Measurements from ENCODE around the gene BNIP3.

The BNIP3 gene

GRCh38 chr10:131933696-131934086 is 48.0 kb downstream of the BNIP3 start:
- TF ChIP-seq CTCF (IDR thresholded peaks at IDR 0.05; ENCODE audit: extremely low read depth, insufficient read depth, missing control alignments): no peak
- no peak for DNase-seq (ENCODE audit: low spot score)
- in situ Hi-C loops (cut with MboI; ENCODE audit: low pct_unique_long_range_greater_than_20kb, low sequenced_read_pairs, unreplicated experiment): no loop called here

GRCh38 chr10:131933016-131933695 is 48.6 kb downstream of the BNIP3 start:
- TF ChIP-seq CTCF (IDR thresholded peaks at IDR 0.05; ENCODE audit: extremely low read depth, insufficient read depth, missing control alignments): no peak
- in situ Hi-C loops (cut with MboI; ENCODE audit: low pct_unique_long_range_greater_than_20kb, low sequenced_read_pairs, unreplicated experiment): no loop called here
- no peak for DNase-seq (ENCODE audit: low spot score)

DNA sequence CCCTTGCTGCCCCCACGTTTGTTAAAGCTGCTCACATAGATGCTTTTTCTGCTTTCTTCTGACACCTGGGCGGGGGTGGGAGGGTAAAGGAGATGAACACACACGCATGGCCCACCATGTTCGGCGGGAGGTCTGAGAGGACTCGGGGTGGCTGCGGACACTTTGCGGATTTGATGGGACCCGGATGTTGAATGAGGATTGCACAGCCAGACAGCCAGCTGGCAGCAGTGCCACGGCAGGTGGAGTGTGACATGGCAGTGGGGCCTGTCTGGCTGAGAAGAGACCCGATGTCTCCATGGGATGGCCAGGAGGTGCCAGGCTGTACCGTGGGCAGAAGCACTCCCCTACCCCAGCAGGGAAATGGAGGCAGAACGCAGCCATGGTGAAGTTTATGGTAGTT is 49.7 kb downstream of the BNIP3 start:
- TF ChIP-seq CTCF (IDR thresholded peaks at IDR 0.05; ENCODE audit: extremely low read depth, insufficient read depth, missing control alignments): no peak
- in situ Hi-C loops (cut with MboI; ENCODE audit: low pct_unique_long_range_greater_than_20kb, low sequenced_read_pairs, unreplicated experiment): no loop called here
- DNase-seq (ENCODE audit: low spot score): no peak

GRCh38 chr10:131930586-131931330 is 51.0 kb downstream of the BNIP3 start:
- TF ChIP-seq CTCF (IDR thresholded peaks at IDR 0.05; ENCODE audit: extremely low read depth, insufficient read depth, missing control alignments): no peak
- DNase-seq (ENCODE audit: low spot score): no peak
- in situ Hi-C loops (cut with MboI; ENCODE audit: low pct_unique_long_range_greater_than_20kb, low sequenced_read_pairs, unreplicated experiment): no loop called here

- no peak for TF ChIP-seq CTCF (IDR thresholded peaks at IDR 0.05; ENCODE audit: extremely low read depth, insufficient read depth, missing control alignments)
- in situ Hi-C loops (cut with MboI; ENCODE audit: low pct_unique_long_range_greater_than_20kb, low sequenced_read_pairs, unreplicated experiment): no loop called here
- DNase-seq (ENCODE audit: low spot score): no peak
These were observed 51.6 kb downstream of the BNIP3 start for GRCh38 chr10:131930150-131930549.

- TF ChIP-seq CTCF (IDR thresholded peaks at IDR 0.05; ENCODE audit: extremely low read depth, insufficient read depth, missing control alignments): no peak
- DNase-seq (ENCODE audit: low spot score): no peak
These were observed 52.4 kb downstream of the BNIP3 start for GRCh38 chr10:131929122-131929845.

More at GRCh38 chr10:131929122-131929845, 52.4 kb downstream of the BNIP3 start:
- in situ Hi-C loops (cut with MboI; ENCODE audit: low pct_unique_long_range_greater_than_20kb, low sequenced_read_pairs, unreplicated experiment): no loop called here
